ENCODE data around the gene DAGLA. TPM values are rescaled to one million over a fixed set of nuclear protein-coding genes. Genes with fewer than 3 reads are reported as not detected.

Gene DAGLA
- total and polyA plus RNA-seq, 2 donors (not counting 3 experiments of a cell fraction or from before 2014, with no cell fraction given), result 2.5 to 4.7 TPM

- ChIA-PET CTCF (interaction anchor here (0.6 to 2.2 kb wide), 3 partner anchors 22 to 64 kb away, joined by 3 to 20 read pairs (median 3); no protein-coding TSS in a partner anchor), POLR2A (no interaction called here)
- DNase-seq (ENCODE audit: low read depth, low spot score) (no peak), FAIRE-seq (no peak)
- Histone ChIP-seq H4K20me1 (replicated peaks; ENCODE audit: control insufficient read depth, extremely low read depth, insufficient read depth, low read length) (no peaks in the 10 kb centered on the region), H3K9me3 (replicated peaks; ENCODE audit: control insufficient read depth, insufficient read depth, low read length) (no peaks in the 10 kb centered on the region), H3K27ac (ENCODE audit: insufficient read depth, low read depth, low read length) (no peak overlapping the region), H3K27me3 (ENCODE audit: control insufficient read depth in 2 of 2, insufficient read depth in 2 of 2, low read length in 2 of 2) (peaks cover 18 to 31% of the 10 kb centered on the region in 2 experiments), H3K36me3 (ENCODE audit: control insufficient read depth in 2 of 2, extremely low read depth in 1 of 2, insufficient read depth in 2 of 2, low read length in 2 of 2) (no peaks in the 10 kb centered on the region), H2AFZ (ENCODE audit: low read depth, low read length) (no peak overlapping the region), H3K4me2 (ENCODE audit: insufficient read depth, low read length) (no peak overlapping the region), H3K4me3 (replicated peaks in 1 of 3; ENCODE audit: insufficient read depth in 1 of 3, low read depth in 1 of 3, low read length in 3 of 3) (no peak overlapping the region), H3K79me2 (ENCODE audit: control insufficient read depth, insufficient read depth, low read length) (no peaks in the 10 kb centered on the region), H3K4me1 (ENCODE audit: control insufficient read depth, extremely low read depth, insufficient read depth, low read length) (peaks cover 16% of the 10 kb centered on the region), H3K9me1 (replicated peaks; ENCODE audit: control insufficient read depth, extremely low read depth, insufficient read depth, low read length) (no peaks in the 10 kb centered on the region), H3K9ac (replicated peaks; ENCODE audit: extremely low read depth, insufficient read depth, low read length) (no peak overlapping the region)
- no TSS peak for BruUV-seq (replicated peaks)
- dilution Hi-C loops (cut with MboI; ENCODE audit: extremely low pct_ligation_motif_present, low sequenced_read_pairs) (no loop called here), intact Hi-C loops (cut with micrococcal nuclease) (no loop called here)
- no peak for TF ChIP-seq GATA2 (IDR thresholded peaks at IDR 0.05; ENCODE audit: insufficient read depth, insufficient read length, low read depth, low read length)
- no peak for TF ChIP-seq POLR2AphosphoS5 (IDR thresholded peaks at IDR 0.05; ENCODE audit: insufficient read depth, low read depth, low read length)
Measured at GRCh38 chr11:61679296-61679695, 895 bp upstream of the DAGLA start.

- Histone ChIP-seq H3K27me3 (ENCODE audit: control insufficient read depth in 2 of 2, insufficient read depth in 2 of 2, low read length in 2 of 2) (peaks cover 5 to 17% of the 10 kb centered on the region in 2 experiments), H3K4me2 (ENCODE audit: insufficient read depth, low read length) (peak overlapping the region; percentile 1), H3K9ac (replicated peaks; ENCODE audit: extremely low read depth, insufficient read depth, low read length) (no peak overlapping the region), H3K27ac (ENCODE audit: insufficient read depth, low read depth, low read length) (no peak overlapping the region), H3K9me3 (replicated peaks; ENCODE audit: control insufficient read depth, insufficient read depth, low read length) (no peaks in the 10 kb centered on the region), H2AFZ (ENCODE audit: low read depth, low read length) (peak overlapping the region; percentile 13), H3K4me1 (ENCODE audit: control insufficient read depth, extremely low read depth, insufficient read depth, low read length) (peaks cover 16% of the 10 kb centered on the region), H3K79me2 (ENCODE audit: control insufficient read depth, insufficient read depth, low read length) (no peaks in the 10 kb centered on the region), H4K20me1 (replicated peaks; ENCODE audit: control insufficient read depth, extremely low read depth, insufficient read depth, low read length) (no peaks in the 10 kb centered on the region), H3K36me3 (ENCODE audit: control insufficient read depth in 2 of 2, extremely low read depth in 1 of 2, insufficient read depth in 2 of 2, low read length in 2 of 2) (no peaks in the 10 kb centered on the region), H3K9me1 (replicated peaks; ENCODE audit: control insufficient read depth, extremely low read depth, insufficient read depth, low read length) (no peaks in the 10 kb centered on the region), H3K4me3 (replicated peaks in 1 of 3; ENCODE audit: insufficient read depth in 1 of 3, low read depth in 1 of 3, low read length in 3 of 3) (peak overlapping the region in 2 of 3 experiments; percentile 9 to 42)
- FAIRE-seq (no peak), DNase-seq (ENCODE audit: low read depth, low spot score) (no peak)
- ChIA-PET CTCF (interaction anchor here (1.8 to 2.8 kb wide), 2 partner anchors 9 to 53 kb away, joined by 7 to 25 read pairs; no protein-coding TSS in a partner anchor), POLR2A (no interaction called here)
- no peak for TF ChIP-seq MYC (IDR thresholded peaks at IDR 0.05; ENCODE audit: low read depth, low read length)
- no peak for TF ChIP-seq POLR2A (IDR thresholded peaks at IDR 0.05; ENCODE audit: low read depth, low read length)
- no peak for TF ChIP-seq POLR2AphosphoS5 (IDR thresholded peaks at IDR 0.05; ENCODE audit: insufficient read depth, low read depth, low read length)
- TF ChIP-seq EZH2 (IDR thresholded peaks at IDR 0.05; ENCODE audit: borderline replicate concordance, low read depth, low read length, severe bottlenecking), result no peak
- TF ChIP-seq GATA2 (IDR thresholded peaks at IDR 0.05; ENCODE audit: insufficient read depth, insufficient read length, low read depth, low read length), result no peak
- no peak for TF ChIP-seq JUN (IDR thresholded peaks at IDR 0.05; ENCODE audit: borderline replicate concordance, insufficient read depth, insufficient read length, low read depth)
- no peak for TF ChIP-seq MAX (IDR thresholded peaks at IDR 0.05; ENCODE audit: insufficient read depth, insufficient read length)
- no peak for TF ChIP-seq FOS (IDR thresholded peaks at IDR 0.05; ENCODE audit: borderline replicate concordance, insufficient read depth, low read length)
- TF ChIP-seq CTCF (IDR thresholded peaks at IDR 0.05; ENCODE audit: extremely low read depth in 1 of 2, insufficient read depth in 1 of 2, low read depth in 1 of 2, low read length in 2 of 2), result no peak
- no TSS peak for BruUV-seq (replicated peaks)
- intact Hi-C loops (cut with micrococcal nuclease), result loop anchor here (1.0 to 5.0 kb wide), 3 partner anchors 37 to 98 kb away; partner anchors contain the start of gene SYT7
- dilution Hi-C loops (cut with MboI; ENCODE audit: extremely low pct_ligation_motif_present, low sequenced_read_pairs), result no loop called here
Measured at GRCh38 chr11:61680622-61681221, 531 bp downstream of the DAGLA start.

Data from endothelial cell of umbilical vein (primary cell).